IMR-90 (cell line): ENCODE measurements around the gene ANXA1. TPM values are rescaled to one million over a fixed set of nuclear protein-coding genes. Genes with fewer than 3 reads are reported as not detected.

ENCODE experiments used
- ATAC-seq: fragments of 200-7000 bp; cut with Tn5 transposase; 2 replicates; pipeline ENCODE4 v1.9.1; 2020; ENCODE audit warnings: low read depth, mild to moderate bottlenecking, moderate library complexity
- BruUV-seq: library from RNA; stranded (reverse); fragments of 400-500 nt; replicated peaks from 2 replicates; lab custom pipeline; 2021; lab: Mats Ljungman, UMichigan
- CTCF ChIA-PET: fragments of 300-600 bp; formaldehyde crosslinking; extraction: SDS; loops from one replicate; lab custom pipeline; 2021; ENCODE audit warnings: antibody characterized with exemption; lab: Yijun Ruan, JAX
- POLR2A ChIA-PET: fragments of 300-600 bp; sonication (Branson Sonifier 250); formaldehyde crosslinking; loops from one replicate; lab custom pipeline; 2022; ENCODE audit warnings: antibody characterized with exemption; ENCODE audit not compliant: unreplicated experiment; lab: Charles Lee
- DNase-seq: peaks from one replicate; pipeline ENCODE4 v3.0.0; 2013
- H2AFZ ChIP-seq: replicated peaks from 2 replicates; pipeline ENCODE3; 2013; ENCODE audit warnings: low read length, mild to moderate bottlenecking; ENCODE audit not compliant: poor library complexity
- H2AK5ac ChIP-seq: 2 replicates; pipeline ENCODE4 v1.6.1; 2013; ENCODE audit warnings: low read depth, low read length, inconsistent platforms
- H2AK9ac ChIP-seq: replicated peaks from 2 replicates; pipeline ENCODE3; 2013; ENCODE audit warnings: mild to moderate bottlenecking, low read depth, low read length, moderate library complexity; ENCODE audit not compliant: poor library complexity
- H2BK120ac ChIP-seq: 2 replicates; pipeline ENCODE4 v1.6.1; 2013; ENCODE audit warnings: low read depth, low read length, inconsistent platforms
- H2BK15ac ChIP-seq: 3 replicates; pipeline ENCODE4 v1.6.1; 2013; ENCODE audit warnings: low read depth, low read length, inconsistent platforms
- H2BK20ac ChIP-seq: 2 replicates; pipeline ENCODE4 v1.6.1; 2013; ENCODE audit warnings: low read depth, mild to moderate bottlenecking, inconsistent platforms, low read length, moderate library complexity
- H2BK5ac ChIP-seq: 2 replicates; pipeline ENCODE4 v1.6.1; 2013; ENCODE audit warnings: mild to moderate bottlenecking, low read depth, low read length, inconsistent platforms; ENCODE audit not compliant: poor library complexity, severe bottlenecking
- H3K14ac ChIP-seq: replicated peaks from 2 replicates; pipeline ENCODE4 v1.6.1; 2013; ENCODE audit warnings: low read depth, low read length, inconsistent platforms
- H3K18ac ChIP-seq: 2 replicates; pipeline ENCODE4 v1.6.1; 2013; ENCODE audit warnings: low read depth, low read length, control low read depth
- H3K23ac ChIP-seq: 2 replicates; pipeline ENCODE4 v1.6.1; 2013; ENCODE audit warnings: low read depth, low read length, inconsistent platforms
- H3K27ac ChIP-seq: 2 replicates; pipeline ENCODE4 v1.5.1; 2013; ENCODE audit warnings: mild to moderate bottlenecking, control low read depth, low read length; ENCODE audit not compliant: insufficient read depth
- H3K27me3 ChIP-seq: 2 replicates; pipeline ENCODE4 v1.6.1; 2013; ENCODE audit warnings: low read length; ENCODE audit not compliant: control insufficient read depth, insufficient read depth
- H3K36me3 ChIP-seq: 2 replicates; pipeline ENCODE4 v1.6.1; 2013; ENCODE audit warnings: low read length, mixed read lengths; ENCODE audit not compliant: control insufficient read depth, insufficient read depth
- H3K4ac ChIP-seq: 2 replicates; pipeline ENCODE4 v1.6.1; 2013; ENCODE audit warnings: low read depth, low read length, inconsistent platforms
- H3K4me1 ChIP-seq: 2 replicates; pipeline ENCODE4 v1.6.1; 2013; ENCODE audit warnings: low read length, mixed read lengths; ENCODE audit not compliant: control insufficient read depth, insufficient read depth
- H3K4me2 ChIP-seq: 2 replicates; pipeline ENCODE4 v1.6.1; 2013; ENCODE audit warnings: low read depth, mild to moderate bottlenecking, control low read depth, low read length, moderate library complexity
- H3K4me3 ChIP-seq: 2 replicates; pipeline ENCODE4 v1.5.1; 2013; ENCODE audit warnings: low read depth, mild to moderate bottlenecking, control low read depth, low read length, moderate library complexity; ENCODE audit not compliant: insufficient read depth
- H3K56ac ChIP-seq: 2 replicates; pipeline ENCODE4 v1.6.1; 2013; ENCODE audit warnings: low read length, inconsistent platforms; ENCODE audit not compliant: insufficient read depth; ENCODE audit errors: extremely low read depth
- H3K79me1 ChIP-seq, 2 experiments: 2 replicates each; pipeline ENCODE4 v1.6.1; 2013; ENCODE audit warnings: low read length in 2 of 2, inconsistent platforms in 1 of 2, low read depth in 1 of 2
- H3K9ac ChIP-seq: 2 replicates; pipeline ENCODE4 v1.6.1; 2013; ENCODE audit warnings: low read depth, low read length, control low read depth
- H3K9me1 ChIP-seq: 2 replicates; pipeline ENCODE4 v1.6.1; 2013; ENCODE audit warnings: low read length, inconsistent platforms; ENCODE audit not compliant: insufficient read depth
- H3K9me3 ChIP-seq: 2 replicates; pipeline ENCODE4 v1.6.1; 2013; ENCODE audit warnings: low read length; ENCODE audit not compliant: control insufficient read depth, insufficient read depth
- H4K20me1 ChIP-seq: 2 replicates; pipeline ENCODE4 v1.6.1; 2013; ENCODE audit warnings: low read length, inconsistent platforms; ENCODE audit not compliant: insufficient read depth
- H4K5ac ChIP-seq: 2 replicates; pipeline ENCODE4 v1.6.1; 2013; ENCODE audit warnings: mild to moderate bottlenecking, low read depth, low read length, control low read depth
- H4K8ac ChIP-seq, 2 experiments: 2 replicates each; pipeline ENCODE4 v1.6.1; 2013; ENCODE audit warnings: low read depth in 2 of 2, low read length in 2 of 2, control low read depth in 1 of 2, inconsistent platforms in 1 of 2
- H4K91ac ChIP-seq: 2 replicates; pipeline ENCODE4 v1.6.1; 2013; ENCODE audit warnings: low read depth, low read length, inconsistent platforms; ENCODE audit not compliant: insufficient read depth
- CTCF ChIP-seq: conservative IDR thresholded peaks from 2 replicates; pipeline ENCODE4 v1.5.1; 2012; ENCODE audit warnings: mild to moderate bottlenecking, low read depth, low read length, improper control_type of control experiment
- RAD21 ChIP-seq: IDR thresholded peaks from 2 replicates; pipeline ENCODE4 v1.6.1; 2012; ENCODE audit warnings: low read length, improper control_type of control experiment
- SMC3 ChIP-seq: fragments of 150-350 bp; IDR thresholded peaks from 2 replicates; pipeline ENCODE4 v1.6.1; 2016; ENCODE audit warnings: low read depth, mild to moderate bottlenecking, antibody characterized with exemption, low read length, moderate library complexity
- WGBS, 2 experiments: methylation state at CpG; one replicate each; pipeline versions ENCODE4 v1.1.5 to v1.1.7; 2013; ENCODE audit warnings: missing lambda C conversion rate in 2 of 2; ENCODE audit not compliant: insufficient read length in 1 of 2; ENCODE audit errors: extremely low coverage in 2 of 2; 5-methylcytosine and 5-hydroxymethylcytosine counted together
- dilution Hi-C: fragments of 300-500 bp; cut with HindIII; formaldehyde crosslinking; loops from one replicate; pipeline ENCODE4 v1.14.3; 2018; ENCODE audit warnings: low sequenced_read_pairs; ENCODE audit not compliant: unreplicated experiment
- in situ Hi-C: fragments of 300-500 bp; cut with MboI; formaldehyde crosslinking; loops from 3 replicates; pipeline ENCODE4 v1.14.3; 2019; ENCODE audit warnings: low sequenced_read_pairs, inconsistent platforms, mixed read lengths
- intact Hi-C: fragments of 100-400 bp; cut with micrococcal nuclease; formaldehyde crosslinking; loops from 2 replicates; pipeline ENCODE4 v1.10.0; 2022
- polyA plus RNA-seq, 3 experiments: library from polyadenylated mRNA; depleted of rRNA; stranded (reverse); fragments of >200 nt; gene quantifications; 2 replicates each; pipeline ENCODE4 v1.2.3, GENCODE V29; 2012; ENCODE audit warnings: low replicate concordance in 1 of 3
- total RNA-seq: library from RNA; depleted of rRNA; stranded (reverse); fragments of >200 nt; gene quantifications from 2 replicates; pipeline ENCODE4 v1.2.3, GENCODE V29; 2012

Gene ANXA1
- total and polyA plus RNA-seq, 2 of the 4 experiments (the other 2 are of a cell fraction) = 520 to 583 TPM

GRCh38 chr9:73125651-73126050 lies 26.0 kb upstream of the ANXA1 start:
- H4K91ac ChIP-seq = no peak overlapping the region
- dilution Hi-C loops = no loop called here
- H2BK20ac ChIP-seq = no peak overlapping the region
- no peaks in the 10 kb centered on the region for H3K9me1 ChIP-seq
- H2BK15ac ChIP-seq = no peak overlapping the region
- H3K36me3 ChIP-seq = no peaks in the 10 kb centered on the region
- intact Hi-C loops = loop anchor here (1.0 kb wide), 1 partner anchor 8 kb away; no protein-coding TSS in a partner anchor
- H4K20me1 ChIP-seq = no peaks in the 10 kb centered on the region
- no peak overlapping the region for H2AK9ac ChIP-seq
- no peak overlapping the region for H3K18ac ChIP-seq
- H2AFZ ChIP-seq = no peak overlapping the region
- ATAC-seq (no peak), DNase-seq (peak; percentile 70)
- no peaks in the 10 kb centered on the region for H3K27me3 ChIP-seq
- no peak overlapping the region for H3K14ac ChIP-seq
- H3K9me3 ChIP-seq = no peaks in the 10 kb centered on the region
- BruUV-seq = no TSS peak
- H2BK120ac ChIP-seq = no peak overlapping the region
- TF ChIP-seq RAD21 (no peak), CTCF (no peak), SMC3 (no peak)
- no peak overlapping the region for H4K5ac ChIP-seq
- H3K9ac ChIP-seq = no peak overlapping the region
- no peak overlapping the region for H2AK5ac ChIP-seq
- ChIA-PET CTCF (no interaction called here), POLR2A (interaction anchor here (0.6 kb wide), 1 partner anchor 48 kb away, joined by 12 read pairs; no protein-coding TSS in a partner anchor)
- H3K23ac ChIP-seq = no peak overlapping the region
- H2BK5ac ChIP-seq = no peak overlapping the region
- H3K4ac ChIP-seq = no peak overlapping the region
- no peaks in the 10 kb centered on the region for H3K79me1 ChIP-seq
- no peak overlapping the region for H4K8ac ChIP-seq
- no peak overlapping the region for H3K4me2 ChIP-seq
- no peak overlapping the region for H3K27ac ChIP-seq
- no CpG with 5 or more reads among the region's 1 CpG for WGBS, 2 experiments
- H3K56ac ChIP-seq = no peak overlapping the region; the same call in 1 of the 2 replicates
- H3K4me3 ChIP-seq = no peak overlapping the region
- in situ Hi-C loops = no loop called here
- H3K4me1 ChIP-seq = no peaks in the 10 kb centered on the region
